Colonic mucosa (tissue), 4 donors: ENCODE data around the gene ZNF723. TPM values are rescaled to one million over a fixed set of nuclear protein-coding genes. Genes with fewer than 3 reads are reported as not detected.
"Not testable (repeated sequence)": the region's sequence is repeated elsewhere in the genome, so short reads cannot be mapped to it uniquely, and the experiment has no call there.

ENCODE experiments used
- DNase-seq: peaks from one replicate; pipeline ENCODE4 v3.0.0-alpha.2; 2020
- H3K27ac ChIP-seq: fragments of 200-600 bp; one replicate; pipeline ENCODE4 v1.8.0; 2021
- H3K27me3 ChIP-seq: fragments of 200-600 bp; one replicate; pipeline ENCODE4 v1.8.0; 2021
- H3K36me3 ChIP-seq: fragments of 200-600 bp; one replicate; pipeline ENCODE4 v1.8.0; 2021
- H3K4me1 ChIP-seq: fragments of 200-600 bp; one replicate; pipeline ENCODE4 v1.8.0; 2021; ENCODE audit warnings: mild to moderate bottlenecking
- H3K4me3 ChIP-seq: fragments of 200-600 bp; one replicate; pipeline ENCODE4 v1.8.0; 2021
- H3K9ac ChIP-seq, 2 donors: one replicate each; pipeline ENCODE4 v1.7.0; 2013; ENCODE audit warnings: control low read depth in 2 of 2, low read depth in 2 of 2, low read length in 2 of 2
- H3K9me3 ChIP-seq: fragments of 200-600 bp; one replicate; pipeline ENCODE4 v1.8.0; 2021
- CTCF ChIP-seq: fragments of 200-600 bp; IDR thresholded peaks from one replicate; pipeline ENCODE4 v1.8.0; 2022; ENCODE audit warnings: antibody characterized with exemption, mild to moderate bottlenecking
- intact Hi-C: fragments of 100-400 bp; cut with DNase I; formaldehyde crosslinking; loops from one replicate; pipeline ENCODE4 v1.14.1; 2022
- total RNA-seq, 2 donors: library from RNA; stranded (reverse); fragmentation: NEBNext Ultra II Directional in 1 of 2; extraction: Animal tissue kit (Norgen Biotek cat#: 25700) in 1 of 2; gene quantifications; one replicate each; pipeline ENCODE4 v1.2.1, GENCODE V29; 2021
- donor health status: healthy.
- donor health status: DM: no; HTN: no; CAD: no.
- donor health status: DM: no; HTN: no; CAD: no.

Gene ZNF723
- not detected for total RNA-seq

GRCh38 chr19:22832031-22832762, at the start of gene ZNF723:
TSS of gene ZNF723 (plus strand) at chr19:22832291. CDS start at chr19:22832380, 89 bp downstream.
- TF ChIP-seq CTCF = no peak
- Histone ChIP-seq H3K36me3 (no peaks in the 10 kb centered on the region), H3K27me3 (no peaks in the 10 kb centered on the region), H3K9me3 (no peaks in the 10 kb centered on the region), H3K27ac (no peak within 1 kb of the TSS), H3K9ac (no peak within 1 kb of the TSS), H3K4me1 (no peaks in the 10 kb centered on the region), H3K4me3 (no peak within 1 kb of the TSS)
- intact Hi-C loops = no loop called here
- no peak for DNase-seq

- H3K36me3 ChIP-seq = no peaks in the 10 kb centered on the region
- intact Hi-C loops = no loop called here
- DNase-seq = no peak
- no peak for TF ChIP-seq CTCF
- H3K9me3 ChIP-seq = no peaks in the 10 kb centered on the region
- H3K4me3 ChIP-seq = no peak within 1 kb of the TSS
- no peak within 1 kb of the TSS for H3K27ac ChIP-seq
- no peaks in the 10 kb centered on the region for H3K27me3 ChIP-seq
- no peak within 1 kb of the TSS for H3K9ac ChIP-seq
- no peaks in the 10 kb centered on the region for H3K4me1 ChIP-seq
These were observed 48.3 kb upstream of the ZNF723 start, which contains the start of gene ZNF99 for GRCh38 chr19:22783651-22784410. TSS of gene ZNF99 (minus strand) at chr19:22784151. CDS start at chr19:22784016, 135 bp downstream.

GRCh38 chr19:22792863-22793262, 39.2 kb upstream of the ZNF723 start:
- DNase-seq, H3K9me3 ChIP-seq, H3K4me1 ChIP-seq, H3K36me3 ChIP-seq, H3K27ac ChIP-seq, intact Hi-C loops, H3K9ac ChIP-seq, H3K4me3 ChIP-seq, H3K27me3 ChIP-seq: not testable (repeated sequence)

- DNase-seq = no peak
- no peak overlapping the region for H3K9ac ChIP-seq
- no peaks in the 10 kb centered on the region for H3K4me1 ChIP-seq
- H3K4me3 ChIP-seq = no peak overlapping the region
- no peaks in the 10 kb centered on the region for H3K36me3 ChIP-seq
- intact Hi-C loops = no loop called here
- TF ChIP-seq CTCF = no peak
- no peaks in the 10 kb centered on the region for H3K9me3 ChIP-seq
- no peaks in the 10 kb centered on the region for H3K27me3 ChIP-seq
- H3K27ac ChIP-seq = no peak overlapping the region
These were observed 35.1 kb upstream of the ZNF723 start for GRCh38 chr19:22797040-22797439.

GRCh38 chr19:22806418-22806817, 25.7 kb upstream of the ZNF723 start:
- TF ChIP-seq CTCF = no peak
- Histone ChIP-seq H3K27me3 (no peaks in the 10 kb centered on the region), H3K9ac (no peak overlapping the region), H3K27ac (no peak overlapping the region), H3K9me3 (no peaks in the 10 kb centered on the region), H3K36me3 (no peaks in the 10 kb centered on the region), H3K4me1 (no peaks in the 10 kb centered on the region), H3K4me3 (no peak overlapping the region)
- intact Hi-C loops = no loop called here
- no peak for DNase-seq
